ENCODE measurements around the gene VPS52. TPM values are rescaled to one million over a fixed set of nuclear protein-coding genes. Genes with fewer than 3 reads are reported as not detected.
"Not testable (repeated sequence)": the region's sequence is repeated elsewhere in the genome, so short reads cannot be mapped to it uniquely, and the experiment has no call there.

The VPS52 gene
- total RNA-seq, 6 donors from 2014 or later, result 30.1 to 170 (median 45.8) TPM

GRCh38 chr6:33235221-33235634 is 36.4 kb downstream of the VPS52 start:
- no peaks in the 10 kb centered on the region for H3K9me3 ChIP-seq
- H3K36me3 ChIP-seq, result no peaks in the 10 kb centered on the region
- H3K27ac ChIP-seq, result no peak overlapping the region
- DNase-seq (no peak), ATAC-seq (ENCODE audit: low FRiP score in 2 of 2) (no peak)
- TF ChIP-seq POLR2AphosphoS5 (IDR thresholded peaks at IDR 0.05) (no peak), EP300 (IDR thresholded peaks at IDR 0.05) (no peak), POLR2A (IDR thresholded peaks at IDR 0.05) (no peak)
- TF ChIP-seq, protein P1, sequence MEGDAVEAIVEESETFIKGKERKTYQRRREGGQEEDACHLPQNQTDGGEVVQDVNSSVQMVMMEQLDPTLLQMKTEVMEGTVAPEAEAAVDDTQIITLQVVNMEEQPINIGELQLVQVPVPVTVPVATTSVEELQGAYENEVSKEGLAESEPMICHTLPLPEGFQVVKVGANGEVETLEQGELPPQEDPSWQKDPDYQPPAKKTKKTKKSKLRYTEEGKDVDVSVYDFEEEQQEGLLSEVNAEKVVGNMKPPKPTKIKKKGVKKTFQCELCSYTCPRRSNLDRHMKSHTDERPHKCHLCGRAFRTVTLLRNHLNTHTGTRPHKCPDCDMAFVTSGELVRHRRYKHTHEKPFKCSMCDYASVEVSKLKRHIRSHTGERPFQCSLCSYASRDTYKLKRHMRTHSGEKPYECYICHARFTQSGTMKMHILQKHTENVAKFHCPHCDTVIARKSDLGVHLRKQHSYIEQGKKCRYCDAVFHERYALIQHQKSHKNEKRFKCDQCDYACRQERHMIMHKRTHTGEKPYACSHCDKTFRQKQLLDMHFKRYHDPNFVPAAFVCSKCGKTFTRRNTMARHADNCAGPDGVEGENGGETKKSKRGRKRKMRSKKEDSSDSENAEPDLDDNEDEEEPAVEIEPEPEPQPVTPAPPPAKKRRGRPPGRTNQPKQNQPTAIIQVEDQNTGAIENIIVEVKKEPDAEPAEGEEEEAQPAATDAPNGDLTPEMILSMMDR (IDR thresholded peaks at IDR 0.05), result no peak
- H3K4me3 ChIP-seq, result no peak overlapping the region
- H3K27me3 ChIP-seq, result no peaks in the 10 kb centered on the region
- no peaks in the 10 kb centered on the region for H3K4me1 ChIP-seq
- 25 to 37% methylated on average over 6 of the region's 6 CpGs for WGBS, 2 donors

DNA sequence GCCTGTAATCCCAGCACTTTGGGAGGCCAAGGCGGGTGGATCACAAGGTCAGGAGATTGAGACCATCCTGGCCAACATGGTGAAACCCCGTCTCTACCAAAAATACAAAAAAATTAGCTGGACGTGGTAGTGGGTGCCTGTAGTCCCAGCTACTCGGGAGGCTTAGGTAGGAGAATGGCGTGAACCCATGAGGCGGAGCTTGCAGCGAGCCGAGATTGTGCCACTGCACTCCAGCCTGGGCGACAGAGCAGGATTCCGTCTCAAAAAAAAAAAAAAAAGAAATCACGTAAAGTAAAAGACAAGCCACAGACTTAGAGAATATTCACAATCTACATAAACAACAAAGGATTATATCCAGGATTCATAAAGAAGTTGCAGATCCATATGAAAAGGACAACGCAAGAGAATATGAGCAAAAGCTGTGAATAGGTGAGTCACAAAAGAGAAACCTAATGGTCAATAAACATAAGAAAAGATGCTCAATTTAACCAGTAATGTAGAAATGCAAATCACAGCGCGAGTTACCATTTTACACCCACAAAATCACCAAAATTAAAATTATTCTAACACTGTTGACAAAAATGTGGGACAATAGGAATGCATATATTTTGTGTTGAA is 45.1 kb downstream of the VPS52 start:
- not testable (repeated sequence) for H3K27ac ChIP-seq; H3K4me1 ChIP-seq; ATAC-seq (ENCODE audit: low FRiP score in 2 of 2); DNase-seq; H3K4me3 ChIP-seq; H3K9me3 ChIP-seq; H3K36me3 ChIP-seq; H3K27me3 ChIP-seq
- WGBS, 2 donors, result 45 to 50% methylated on average over 14 of the region's 14 CpGs

GRCh38 chr6:33217681-33218080 is 54.0 kb downstream of the VPS52 start:
- DNase-seq (no peak), ATAC-seq (ENCODE audit: low FRiP score in 2 of 2) (no peak)
- H3K4me3 ChIP-seq, result no peak overlapping the region
- H3K36me3 ChIP-seq, result no peaks in the 10 kb centered on the region
- 59 to 81% methylated on average over 3 of the region's 3 CpGs for WGBS, 2 donors
- H3K27ac ChIP-seq, result no peak overlapping the region
- H3K27me3 ChIP-seq, result no peaks in the 10 kb centered on the region
- H3K9me3 ChIP-seq, result no peaks in the 10 kb centered on the region
- no peak for TF ChIP-seq POLR2AphosphoS5 (IDR thresholded peaks at IDR 0.05)
- no peak for TF ChIP-seq POLR2A (IDR thresholded peaks at IDR 0.05)
- no peak for TF ChIP-seq EP300 (IDR thresholded peaks at IDR 0.05)
- TF ChIP-seq, protein P1 (IDR thresholded peaks at IDR 0.05), result no peak
- peaks cover 13 to 16% (median 15%) of the 10 kb centered on the region in 4 donors for H3K4me1 ChIP-seq

- Histone ChIP-seq H3K36me3 (no peaks in the 10 kb centered on the region), H3K27ac (no peak overlapping the region), H3K4me1 (peaks cover 15 to 18% (median 17%) of the 10 kb centered on the region in 4 donors), H3K9me3 (no peaks in the 10 kb centered on the region), H3K4me3 (no peak overlapping the region), H3K27me3 (no peaks in the 10 kb centered on the region)
- WGBS, 2 donors, result 80 to 81% methylated on average over 6 of the region's 6 CpGs
- TF ChIP-seq, protein P1 (IDR thresholded peaks at IDR 0.05), result no peak
- TF ChIP-seq EP300 (IDR thresholded peaks at IDR 0.05) (no peak), POLR2A (IDR thresholded peaks at IDR 0.05) (no peak), POLR2AphosphoS5 (IDR thresholded peaks at IDR 0.05) (no peak)
- DNase-seq (no peak), ATAC-seq (ENCODE audit: low FRiP score in 2 of 2) (no peak)
Observed at GRCh38 chr6:33217246-33217645, 54.4 kb downstream of the VPS52 start.

DNA sequence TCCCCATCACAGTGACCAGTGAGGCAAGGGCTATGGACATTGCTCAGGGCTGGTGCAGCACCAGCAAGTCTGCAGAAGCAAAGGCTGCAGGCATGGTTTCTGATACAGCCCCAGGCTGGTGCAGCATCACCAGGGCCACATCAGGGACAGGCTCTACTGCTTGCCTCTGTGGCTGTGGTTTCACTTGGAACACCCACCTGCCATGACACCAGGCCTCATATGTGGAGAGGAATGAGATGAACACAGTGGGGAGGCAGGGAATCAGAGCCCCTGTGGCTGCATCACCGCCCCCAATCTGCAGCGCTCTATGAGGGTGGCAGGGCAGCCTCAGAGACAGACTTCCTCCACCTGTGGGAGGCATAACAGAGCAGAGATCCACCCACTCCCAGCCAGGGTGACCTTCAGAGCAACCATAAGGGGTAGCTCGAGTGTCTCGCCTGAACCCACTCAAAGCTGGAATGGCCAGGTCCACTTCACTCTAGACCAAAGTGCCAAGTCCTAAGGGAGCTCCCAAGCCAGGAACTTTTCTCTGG is 55.5 kb downstream of the VPS52 start:
- TF ChIP-seq POLR2A (IDR thresholded peaks at IDR 0.05) (no peak), EP300 (IDR thresholded peaks at IDR 0.05) (no peak), POLR2AphosphoS5 (IDR thresholded peaks at IDR 0.05) (no peak)
- TF ChIP-seq, protein P1 (IDR thresholded peaks at IDR 0.05), result no peak
- Histone ChIP-seq H3K27ac (no peak overlapping the region), H3K9me3 (no peaks in the 10 kb centered on the region), H3K4me3 (no peak overlapping the region), H3K27me3 (no peaks in the 10 kb centered on the region), H3K4me1 (peaks cover 15 to 18% (median 17%) of the 10 kb centered on the region in 4 donors), H3K36me3 (peaks cover 0 to 6% (median 2%) of the 10 kb centered on the region in 4 donors)
- WGBS, 2 donors, result 66 to 69% methylated on average over 2 to 4 of the region's 4 CpGs
- ATAC-seq (ENCODE audit: low FRiP score in 2 of 2) (no peak), DNase-seq (no peak)
